ENCODE results near the gene CAMSAP2.
A peak's percentile ranks its signal among the peaks of the same experiment; 100 is the strongest.

CAMSAP2 gene

GRCh38 chr1:200818248-200818647 lies 79.6 kb downstream of the CAMSAP2 start:
- no peak for TF ChIP-seq CTCF (IDR thresholded peaks at IDR 0.05; ENCODE audit: control extremely low read depth, extremely low read depth, low read depth, missing control alignments)
- ChIA-PET CTCF (no interaction called here), POLR2A (no interaction called here)
- no peak for DNase-seq (ENCODE audit: extremely low spot score)

GRCh38 chr1:200819726-200820125 lies 81.0 kb downstream of the CAMSAP2 start:
- TF ChIP-seq CTCF (IDR thresholded peaks at IDR 0.05; ENCODE audit: control extremely low read depth, extremely low read depth, low read depth, missing control alignments) = no peak
- ChIA-PET CTCF (interaction anchor here (0.9 to 1.6 kb wide), 2 partner anchors 11 to 18 kb away, joined by 3 read pairs; no protein-coding TSS in a partner anchor), POLR2A (no interaction called here)
- DNase-seq (ENCODE audit: extremely low spot score) = no peak

GRCh38 chr1:200831091-200831490 lies 92.4 kb downstream of the CAMSAP2 start:
- ChIA-PET CTCF (interaction anchor here (0.7 to 0.9 kb wide), 3 partner anchors 23 to 209 kb away, joined by 3 to 4 read pairs (median 4); no protein-coding TSS in a partner anchor), POLR2A (no interaction called here)
- DNase-seq (ENCODE audit: extremely low spot score) = no peak
- no peak for TF ChIP-seq CTCF (IDR thresholded peaks at IDR 0.05; ENCODE audit: control extremely low read depth, extremely low read depth, low read depth, missing control alignments)

GRCh38 chr1:200834383-200834782 lies 95.7 kb downstream of the CAMSAP2 start:
- ChIA-PET POLR2A (no interaction called here), CTCF (interaction anchor here (1.0 kb wide), 1 partner anchor 212 kb away, joined by 3 read pairs; no protein-coding TSS in a partner anchor)
- no peak for TF ChIP-seq CTCF (IDR thresholded peaks at IDR 0.05; ENCODE audit: control extremely low read depth, extremely low read depth, low read depth, missing control alignments)
- no peak for DNase-seq (ENCODE audit: extremely low spot score)

GRCh38 chr1:200836213-200836612 lies 97.5 kb downstream of the CAMSAP2 start:
- ChIA-PET CTCF (interaction anchor here (0.9 to 2.2 kb wide), 3 partner anchors 30 to 278 kb away, joined by 3 to 10 read pairs (median 4); no protein-coding TSS in a partner anchor), POLR2A (no interaction called here)
- DNase-seq (ENCODE audit: extremely low spot score) = no peak
- TF ChIP-seq CTCF (IDR thresholded peaks at IDR 0.05; ENCODE audit: control extremely low read depth, extremely low read depth, low read depth, missing control alignments) = no peak

GRCh38 chr1:200837931-200838571 lies 99.4 kb downstream of the CAMSAP2 start:
- DNase-seq (ENCODE audit: extremely low spot score) = no peak
- ChIA-PET CTCF (interaction anchor here (0.6 to 2.5 kb wide), 16 partner anchors 11 to 279 kb away, joined by 3 to 15 read pairs (median 3); partner anchors contain the start of gene DDX59), POLR2A (no interaction called here)
- peak; percentile 28 for TF ChIP-seq CTCF (IDR thresholded peaks at IDR 0.05; ENCODE audit: control extremely low read depth, extremely low read depth, low read depth, missing control alignments)
